ENCODE data around the gene KLF7.

Gene KLF7

DNA sequence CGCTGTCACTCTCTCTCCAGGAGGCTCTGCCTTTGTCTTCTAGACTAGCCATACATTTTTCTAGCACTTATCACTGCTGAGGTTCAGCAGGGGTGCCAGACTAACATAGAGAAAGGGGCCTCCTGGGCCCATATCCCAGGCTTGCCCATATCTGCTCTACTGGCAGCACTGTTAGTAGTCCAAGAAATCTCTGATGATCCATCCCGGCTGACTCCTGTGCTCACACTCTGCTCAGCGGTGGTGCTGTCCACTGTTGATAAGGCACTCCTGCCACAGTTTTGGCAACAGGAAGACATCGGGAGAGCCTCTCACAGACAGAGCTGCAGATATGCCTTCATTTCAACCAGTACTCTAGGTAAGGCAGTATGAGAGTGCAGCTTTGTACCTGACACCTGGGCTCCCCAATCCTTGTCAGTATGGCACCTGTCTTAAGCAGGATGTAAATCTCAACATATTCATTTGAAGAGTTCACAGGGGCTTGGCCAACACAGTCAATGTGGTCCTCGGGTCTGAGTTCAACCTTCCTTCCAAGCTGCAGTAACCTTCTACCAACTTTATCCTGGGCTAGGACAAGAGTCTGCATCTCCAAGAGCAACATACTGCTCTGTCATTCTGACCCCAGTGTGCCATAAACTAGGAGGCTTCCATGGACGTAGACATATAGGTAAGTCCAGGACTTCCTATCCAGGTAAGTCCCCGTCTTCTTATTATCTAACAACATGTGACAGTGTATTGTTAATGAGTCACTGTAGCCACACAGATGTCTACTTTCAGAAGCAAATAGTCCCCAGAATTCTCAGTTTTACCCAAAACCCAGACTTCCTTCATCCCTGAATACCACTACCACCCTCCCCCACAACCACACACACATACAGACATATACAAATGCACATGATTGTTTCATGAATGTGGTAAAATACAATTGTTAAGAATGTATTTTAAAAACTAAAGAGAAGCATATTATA, 16.2 kb downstream of the KLF7 start:
- H3K27me3 ChIP-seq (ENCODE audit: insufficient read depth, poor library complexity, severe bottlenecking) = no peaks in the 10 kb centered on the region
- TF ChIP-seq, protein P1, sequence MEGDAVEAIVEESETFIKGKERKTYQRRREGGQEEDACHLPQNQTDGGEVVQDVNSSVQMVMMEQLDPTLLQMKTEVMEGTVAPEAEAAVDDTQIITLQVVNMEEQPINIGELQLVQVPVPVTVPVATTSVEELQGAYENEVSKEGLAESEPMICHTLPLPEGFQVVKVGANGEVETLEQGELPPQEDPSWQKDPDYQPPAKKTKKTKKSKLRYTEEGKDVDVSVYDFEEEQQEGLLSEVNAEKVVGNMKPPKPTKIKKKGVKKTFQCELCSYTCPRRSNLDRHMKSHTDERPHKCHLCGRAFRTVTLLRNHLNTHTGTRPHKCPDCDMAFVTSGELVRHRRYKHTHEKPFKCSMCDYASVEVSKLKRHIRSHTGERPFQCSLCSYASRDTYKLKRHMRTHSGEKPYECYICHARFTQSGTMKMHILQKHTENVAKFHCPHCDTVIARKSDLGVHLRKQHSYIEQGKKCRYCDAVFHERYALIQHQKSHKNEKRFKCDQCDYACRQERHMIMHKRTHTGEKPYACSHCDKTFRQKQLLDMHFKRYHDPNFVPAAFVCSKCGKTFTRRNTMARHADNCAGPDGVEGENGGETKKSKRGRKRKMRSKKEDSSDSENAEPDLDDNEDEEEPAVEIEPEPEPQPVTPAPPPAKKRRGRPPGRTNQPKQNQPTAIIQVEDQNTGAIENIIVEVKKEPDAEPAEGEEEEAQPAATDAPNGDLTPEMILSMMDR (IDR thresholded peaks at IDR 0.05; ENCODE audit: insufficient read depth, low read length) = no peak
- TF ChIP-seq GABPA (IDR thresholded peaks at IDR 0.05; ENCODE audit: low read depth) = no peak
- no peak for TF ChIP-seq SPI1 (IDR thresholded peaks at IDR 0.05; ENCODE audit: borderline replicate concordance, low read depth)
- TF ChIP-seq, protein P2, sequence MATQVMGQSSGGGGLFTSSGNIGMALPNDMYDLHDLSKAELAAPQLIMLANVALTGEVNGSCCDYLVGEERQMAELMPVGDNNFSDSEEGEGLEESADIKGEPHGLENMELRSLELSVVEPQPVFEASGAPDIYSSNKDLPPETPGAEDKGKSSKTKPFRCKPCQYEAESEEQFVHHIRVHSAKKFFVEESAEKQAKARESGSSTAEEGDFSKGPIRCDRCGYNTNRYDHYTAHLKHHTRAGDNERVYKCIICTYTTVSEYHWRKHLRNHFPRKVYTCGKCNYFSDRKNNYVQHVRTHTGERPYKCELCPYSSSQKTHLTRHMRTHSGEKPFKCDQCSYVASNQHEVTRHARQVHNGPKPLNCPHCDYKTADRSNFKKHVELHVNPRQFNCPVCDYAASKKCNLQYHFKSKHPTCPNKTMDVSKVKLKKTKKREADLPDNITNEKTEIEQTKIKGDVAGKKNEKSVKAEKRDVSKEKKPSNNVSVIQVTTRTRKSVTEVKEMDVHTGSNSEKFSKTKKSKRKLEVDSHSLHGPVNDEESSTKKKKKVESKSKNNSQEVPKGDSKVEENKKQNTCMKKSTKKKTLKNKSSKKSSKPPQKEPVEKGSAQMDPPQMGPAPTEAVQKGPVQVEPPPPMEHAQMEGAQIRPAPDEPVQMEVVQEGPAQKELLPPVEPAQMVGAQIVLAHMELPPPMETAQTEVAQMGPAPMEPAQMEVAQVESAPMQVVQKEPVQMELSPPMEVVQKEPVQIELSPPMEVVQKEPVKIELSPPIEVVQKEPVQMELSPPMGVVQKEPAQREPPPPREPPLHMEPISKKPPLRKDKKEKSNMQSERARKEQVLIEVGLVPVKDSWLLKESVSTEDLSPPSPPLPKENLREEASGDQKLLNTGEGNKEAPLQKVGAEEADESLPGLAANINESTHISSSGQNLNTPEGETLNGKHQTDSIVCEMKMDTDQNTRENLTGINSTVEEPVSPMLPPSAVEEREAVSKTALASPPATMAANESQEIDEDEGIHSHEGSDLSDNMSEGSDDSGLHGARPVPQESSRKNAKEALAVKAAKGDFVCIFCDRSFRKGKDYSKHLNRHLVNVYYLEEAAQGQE (IDR thresholded peaks at IDR 0.05; ENCODE audit: insufficient replicate concordance, low read depth) = no peak
- TF ChIP-seq POLR2AphosphoS5 (IDR thresholded peaks at IDR 0.05; ENCODE audit: low read depth) = no peak
- no peak for DNase-seq (ENCODE audit: low read depth in 1 of 2, low spot score in 1 of 2)
- peak overlapping the region; percentile 61 for H3K27ac ChIP-seq (replicated peaks)
- no peak overlapping the region for H3K4me3 ChIP-seq (replicated peaks; ENCODE audit: insufficient read depth, low read length)

DNA sequence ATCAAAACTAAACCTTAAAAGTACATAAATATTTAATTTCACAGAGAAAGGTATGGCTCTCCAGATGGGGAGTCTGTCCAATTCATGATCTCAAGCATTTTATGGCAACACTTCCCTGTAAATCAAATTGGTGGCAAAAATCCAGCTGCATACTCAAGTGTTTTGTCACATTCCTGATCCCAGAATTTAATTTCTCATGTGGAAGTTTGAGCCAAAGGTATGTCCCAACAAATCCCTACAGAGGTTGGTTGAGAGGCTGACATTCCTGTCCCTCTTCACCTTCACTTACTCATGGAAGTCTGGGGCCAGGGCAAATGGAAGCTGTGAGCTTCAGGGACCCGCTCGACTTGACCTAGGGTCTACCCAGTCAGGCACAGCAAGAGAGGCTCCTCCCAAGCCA, 17.7 kb downstream of the KLF7 start:
- Histone ChIP-seq H3K27me3 (ENCODE audit: insufficient read depth, poor library complexity, severe bottlenecking) (no peaks in the 10 kb centered on the region), H3K4me3 (replicated peaks; ENCODE audit: insufficient read depth, low read length) (no peak overlapping the region), H3K27ac (replicated peaks) (no peak overlapping the region)
- DNase-seq (ENCODE audit: low read depth in 1 of 2, low spot score in 1 of 2) = no peak
- no peak for TF ChIP-seq SPI1 (IDR thresholded peaks at IDR 0.05; ENCODE audit: borderline replicate concordance, low read depth)
- TF ChIP-seq, protein P1 (IDR thresholded peaks at IDR 0.05; ENCODE audit: insufficient read depth, low read length) = no peak
- TF ChIP-seq GABPA (IDR thresholded peaks at IDR 0.05; ENCODE audit: low read depth) = no peak
- TF ChIP-seq POLR2AphosphoS5 (IDR thresholded peaks at IDR 0.05; ENCODE audit: low read depth) = no peak
- TF ChIP-seq, protein P2 (IDR thresholded peaks at IDR 0.05; ENCODE audit: insufficient replicate concordance, low read depth) = no peak

DNA sequence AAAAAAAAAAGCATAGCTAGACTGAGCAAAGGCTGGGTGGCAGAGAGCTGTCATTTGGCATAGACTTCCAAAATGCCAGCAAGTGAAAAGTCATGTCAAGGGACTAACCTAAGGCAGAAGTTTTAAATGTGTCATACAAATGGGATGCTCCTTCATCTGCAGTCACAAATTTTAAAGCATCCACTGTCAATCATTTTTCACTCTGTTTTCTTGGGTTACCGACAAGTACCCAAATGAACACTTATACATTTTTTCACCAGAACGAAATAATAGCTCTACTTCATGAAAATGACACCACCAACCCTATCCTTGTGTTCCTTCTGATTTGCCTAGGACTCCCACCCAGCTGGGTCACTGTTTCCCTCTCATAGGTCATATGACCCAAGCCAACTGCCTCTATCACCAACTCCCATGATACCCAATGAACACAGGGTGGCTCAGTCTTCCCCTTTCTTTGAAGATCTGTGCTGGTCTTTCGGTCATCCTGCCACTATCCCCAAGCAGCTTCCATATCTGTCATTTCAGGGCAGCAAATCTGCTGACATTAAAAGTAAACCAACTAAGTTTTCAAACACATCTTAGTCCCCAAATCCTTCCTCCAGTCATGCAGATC, 21.5 kb downstream of the KLF7 start:
- TF ChIP-seq, protein P1 (IDR thresholded peaks at IDR 0.05; ENCODE audit: insufficient read depth, low read length) = no peak
- TF ChIP-seq, protein P2 (IDR thresholded peaks at IDR 0.05; ENCODE audit: insufficient replicate concordance, low read depth) = no peak
- no peak for TF ChIP-seq POLR2AphosphoS5 (IDR thresholded peaks at IDR 0.05; ENCODE audit: low read depth)
- TF ChIP-seq GABPA (IDR thresholded peaks at IDR 0.05; ENCODE audit: low read depth) = no peak
- no peak for TF ChIP-seq SPI1 (IDR thresholded peaks at IDR 0.05; ENCODE audit: borderline replicate concordance, low read depth)
- Histone ChIP-seq H3K27me3 (ENCODE audit: insufficient read depth, poor library complexity, severe bottlenecking) (no peaks in the 10 kb centered on the region), H3K4me3 (replicated peaks; ENCODE audit: insufficient read depth, low read length) (no peak overlapping the region), H3K27ac (replicated peaks) (peak overlapping the region; percentile 97)
- peak in 1 of 2 experiments; percentile 43 for DNase-seq (ENCODE audit: low read depth in 1 of 2, low spot score in 1 of 2)
